Amniotic epithelial cell (primary cell): ENCODE results near the gene ZNF423.
A peak's percentile ranks its signal among the peaks of the same experiment; 100 is the strongest.

ENCODE experiments used
- DNase-seq: peaks from one replicate; pipeline ENCODE4 v3.0.0-alpha.2; 2010; ENCODE audit warnings: low read depth

Gene ZNF423

GRCh38 chr16:49639739-49640431, 216.0 kb downstream of the ZNF423 start:
- DNase-seq, result peak; percentile 12

DNA sequence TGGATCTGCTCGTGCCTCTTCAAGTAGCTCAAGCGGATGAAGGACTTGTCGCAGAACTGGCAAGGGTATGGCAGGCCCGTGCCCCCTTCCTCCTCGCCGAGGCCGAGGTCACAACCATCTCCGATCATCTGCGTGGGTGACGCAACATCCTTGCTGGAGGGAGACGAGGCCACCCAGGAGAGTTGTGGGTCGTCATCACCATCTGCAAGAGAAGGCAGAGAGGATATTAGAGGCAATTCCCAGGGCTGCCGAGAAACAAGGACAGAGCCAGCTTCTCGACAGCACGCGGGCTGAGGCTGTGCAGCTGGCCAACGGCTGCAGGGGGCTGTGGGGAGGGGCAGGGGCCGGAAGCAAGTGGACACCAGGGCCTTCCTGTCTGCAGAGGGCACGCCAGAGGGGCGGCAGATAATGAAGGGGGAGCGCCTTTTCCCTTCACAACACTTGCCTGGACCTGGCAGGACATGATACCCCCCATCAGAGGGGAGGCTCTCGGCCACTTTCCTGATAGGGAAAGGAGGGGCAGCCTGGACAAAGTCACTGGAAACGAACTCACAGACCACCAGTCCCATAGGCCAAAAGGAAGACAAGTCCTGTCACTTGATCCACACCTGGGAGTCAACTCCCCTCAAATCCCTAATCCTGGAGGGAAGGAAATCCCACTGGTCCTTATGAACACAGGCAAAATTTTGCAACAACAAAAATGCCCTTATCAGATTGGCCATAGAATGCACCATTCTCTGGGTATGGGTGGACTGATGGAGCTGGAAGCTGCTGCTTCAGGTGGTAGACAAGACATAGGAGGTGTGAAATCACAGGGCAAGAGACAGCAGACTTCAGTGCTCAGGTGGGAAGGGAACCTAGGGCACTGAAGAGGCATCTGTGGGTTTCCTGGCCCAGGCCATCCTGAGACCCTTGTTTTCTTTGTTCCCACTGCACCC, 217.0 kb downstream of the ZNF423 start:
- no peak for DNase-seq

DNA sequence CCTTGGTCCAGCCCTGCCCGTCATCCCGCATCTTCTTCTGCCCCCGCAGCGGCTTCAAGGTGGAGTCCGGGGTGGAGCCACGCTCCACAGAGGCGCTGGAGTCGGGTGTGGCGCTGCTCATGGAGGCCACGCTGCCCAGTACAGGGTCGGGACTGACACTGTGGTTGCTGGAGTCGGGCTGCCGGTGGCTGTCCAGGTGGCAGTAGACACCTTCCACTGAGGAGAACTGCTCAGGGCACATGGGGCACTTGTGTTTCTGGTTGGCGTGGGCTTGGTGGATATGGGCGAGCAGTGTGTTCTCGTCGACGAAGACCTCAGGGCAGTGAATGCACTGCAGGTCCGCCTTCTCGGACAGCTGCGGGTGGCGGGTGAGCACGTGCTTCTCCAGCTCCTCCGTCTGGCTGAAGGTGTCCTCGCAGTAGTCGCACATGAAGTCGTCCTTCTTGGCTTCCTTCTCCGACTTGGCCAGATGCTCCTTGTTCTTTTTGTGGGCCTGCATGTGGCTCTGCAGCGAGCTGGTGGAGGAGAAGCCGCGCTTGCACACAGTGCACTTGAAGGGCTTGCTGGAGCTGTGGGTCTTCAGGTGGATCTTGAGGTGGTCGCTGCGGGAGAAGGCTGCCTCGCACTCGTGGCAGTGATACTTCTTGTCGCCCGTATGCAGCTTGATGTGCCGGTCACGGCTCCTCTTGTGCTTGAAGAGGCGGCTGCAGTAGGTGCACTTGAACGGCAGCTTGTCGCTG, 217.8 kb downstream of the ZNF423 start:
- no peak for DNase-seq

GRCh38 chr16:49637511-49637910, 218.4 kb downstream of the ZNF423 start:
- no peak for DNase-seq

DNA sequence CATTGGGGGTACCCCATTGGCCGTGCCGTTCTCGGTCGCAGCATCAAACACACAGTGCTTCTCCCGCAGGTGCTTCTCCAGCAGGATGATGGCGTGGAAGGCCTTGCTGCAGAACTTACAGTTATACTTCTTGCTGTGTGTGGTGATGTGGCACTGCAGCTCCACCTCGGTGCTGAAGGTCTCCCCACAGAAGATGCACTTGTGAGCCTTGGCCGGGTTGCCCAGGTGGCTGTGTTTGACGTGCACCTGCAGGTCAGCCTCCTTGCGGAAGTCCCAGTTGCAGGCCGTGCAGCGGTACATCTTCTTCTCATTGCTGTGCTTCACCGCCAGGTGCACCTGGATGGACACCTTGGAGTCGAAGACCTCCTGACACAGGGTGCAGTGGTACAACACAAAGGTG, 219.3 kb downstream of the ZNF423 start:
- no peak for DNase-seq

DNA sequence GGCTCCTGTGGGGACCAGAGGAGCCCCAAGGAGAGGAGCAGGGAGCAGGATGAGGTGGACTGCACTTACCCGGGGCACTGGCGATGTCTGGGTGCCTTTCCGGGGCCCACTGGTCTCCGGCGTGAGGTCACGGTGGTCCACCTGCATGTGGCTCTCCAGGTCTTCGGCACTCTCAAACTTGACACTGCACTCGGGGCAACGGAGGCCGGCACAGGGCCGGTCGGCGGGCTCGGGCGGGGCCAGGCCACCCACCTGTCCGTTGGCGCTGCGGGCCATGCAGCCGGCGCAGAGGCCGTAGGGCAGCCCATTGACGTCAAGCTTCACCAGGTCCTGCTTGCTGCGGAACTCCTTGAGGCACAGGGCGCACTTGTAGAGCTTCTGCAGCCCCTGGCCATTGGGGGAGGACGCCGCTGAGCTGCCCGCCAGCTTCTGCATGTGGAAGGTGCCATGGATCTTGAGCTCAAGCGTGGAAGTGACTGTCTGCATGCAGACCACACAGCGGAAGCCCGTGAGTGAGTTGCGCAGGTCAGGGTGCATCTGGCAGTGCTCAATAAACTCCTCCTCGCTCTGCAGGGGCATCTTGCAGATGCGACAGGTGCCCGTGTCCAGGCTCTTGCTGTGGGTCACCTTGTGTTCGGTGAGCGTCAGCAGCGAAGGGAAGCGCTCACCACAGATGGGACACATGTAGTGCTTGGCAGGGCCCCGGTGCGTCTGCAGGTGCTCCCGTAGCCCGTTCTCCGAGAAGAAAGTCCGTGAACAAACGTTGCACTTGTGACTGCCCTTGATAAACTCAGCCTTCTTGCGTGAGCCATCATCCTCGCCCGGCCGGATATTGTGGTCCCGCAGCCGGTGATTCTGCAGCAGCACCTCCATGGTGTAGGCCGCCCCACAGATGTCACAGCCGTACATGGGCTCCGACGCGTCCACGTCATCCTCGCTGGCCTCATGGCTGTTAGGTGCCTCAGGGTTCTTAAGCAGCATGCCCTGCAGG, 220.0 kb downstream of the ZNF423 start:
- DNase-seq, result no peak

DNA sequence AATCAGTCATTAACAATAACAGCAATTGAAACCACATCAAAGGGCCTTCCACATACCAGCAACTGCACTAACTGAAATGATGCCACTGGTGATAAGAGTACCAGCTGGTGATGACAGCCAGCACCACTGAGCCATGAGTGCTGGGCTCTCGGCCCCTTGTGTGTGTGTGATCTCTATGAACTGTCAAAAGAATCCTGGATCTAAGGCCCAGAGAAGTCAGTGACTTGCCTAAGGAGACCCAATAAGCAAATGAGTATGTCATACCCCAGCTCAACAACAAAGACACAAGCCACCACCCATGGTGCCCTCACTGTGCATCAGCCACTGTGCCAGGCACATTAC, 220.9 kb downstream of the ZNF423 start:
- DNase-seq, result no peak

GRCh38 chr16:49634235-49635008, 221.5 kb downstream of the ZNF423 start:
- DNase-seq, result no peak

DNA sequence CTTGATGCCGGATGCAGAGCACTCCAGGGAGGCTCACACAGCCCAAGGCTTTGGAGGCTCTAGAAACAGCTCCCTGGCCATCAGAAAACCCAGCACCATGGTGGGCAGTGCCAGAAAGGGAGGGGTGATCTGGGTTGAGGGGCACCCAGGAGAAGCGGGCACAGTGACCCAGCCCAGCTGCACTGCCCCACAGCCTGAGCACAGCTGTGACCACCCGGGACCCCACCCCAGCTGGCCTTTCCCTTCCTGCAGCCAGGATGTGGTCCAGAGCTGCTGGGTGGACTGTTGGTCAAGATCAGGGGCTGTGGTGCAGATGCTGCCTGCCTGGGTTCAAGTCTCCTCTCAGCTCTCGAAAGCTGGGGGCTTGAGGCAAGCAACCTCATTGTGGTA, 223.1 kb downstream of the ZNF423 start:
- DNase-seq, result no peak

DNA sequence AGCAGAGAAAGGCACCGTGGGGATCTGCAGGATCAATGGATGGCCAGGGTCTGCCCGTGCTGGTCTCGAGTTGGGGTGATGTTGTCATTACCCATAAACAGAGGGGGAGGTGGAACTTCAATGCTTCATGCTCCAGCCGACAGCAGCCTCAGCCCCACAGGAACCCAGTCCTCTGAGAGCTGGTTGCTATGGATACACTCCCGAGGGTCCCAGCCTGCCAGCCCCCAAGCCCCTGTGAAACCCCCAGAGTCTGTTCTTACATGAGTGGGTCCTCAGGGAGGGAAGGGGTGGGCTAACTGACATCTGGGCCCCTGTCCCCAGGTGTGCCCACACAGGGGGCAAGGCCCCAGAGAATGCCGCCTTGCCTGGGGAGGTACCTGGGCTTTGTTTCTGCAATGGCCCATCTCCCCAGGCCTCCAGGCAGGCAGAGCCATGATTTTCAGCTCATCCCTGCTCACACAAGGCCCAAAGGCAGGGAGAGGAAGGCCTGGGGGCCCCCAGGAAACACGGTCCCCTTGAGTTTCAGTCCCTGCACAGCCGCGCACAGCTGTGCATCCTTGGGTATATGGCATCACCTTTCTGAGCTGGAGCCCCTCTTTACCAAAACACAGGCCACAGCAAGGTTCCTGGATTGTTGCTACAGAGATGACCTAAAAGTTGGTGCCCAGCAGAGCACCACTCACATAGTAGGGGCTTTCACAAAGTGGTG, 223.7 kb downstream of the ZNF423 start:
- no peak for DNase-seq

DNA sequence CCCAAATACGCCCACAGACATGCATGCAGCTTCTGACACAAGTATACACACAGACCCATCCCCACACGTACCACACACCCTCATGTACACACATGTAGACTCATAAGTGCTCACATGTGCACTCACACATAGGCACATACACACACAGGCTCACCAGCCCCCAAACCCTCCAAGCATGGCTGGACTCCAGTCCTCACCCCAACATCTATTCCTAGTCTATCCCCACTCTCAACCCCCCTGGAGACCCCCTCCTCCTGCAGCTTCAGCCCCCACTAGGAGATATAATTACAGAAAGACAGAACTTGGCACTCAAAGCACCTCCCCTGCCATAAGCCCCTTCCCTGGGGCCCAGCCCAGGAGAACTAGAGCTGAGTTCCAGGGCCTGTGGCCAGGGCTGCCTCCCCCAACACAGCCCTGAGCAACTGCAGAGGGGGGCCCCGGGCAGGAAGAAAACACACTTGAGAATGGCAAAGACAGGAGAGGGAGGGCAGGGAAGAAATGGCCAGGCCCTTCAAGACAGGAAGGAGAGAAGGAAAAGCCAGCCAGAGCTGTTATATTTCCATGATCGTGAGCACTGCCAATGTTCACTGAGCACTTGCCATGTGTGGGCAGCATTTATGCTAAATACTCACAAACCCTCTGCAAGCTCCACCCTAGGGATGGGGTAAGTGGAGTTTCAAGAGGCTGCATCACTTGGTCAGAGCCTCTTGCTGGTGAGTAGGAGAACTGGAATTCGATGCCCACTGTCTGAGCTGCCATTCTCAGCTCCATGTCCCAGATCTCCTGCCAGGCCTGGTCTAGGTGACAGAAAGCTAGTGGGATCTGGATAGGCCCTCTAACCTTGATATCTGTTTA, 224.5 kb downstream of the ZNF423 start:
- no peak for DNase-seq

- no peak for DNase-seq
Measured at GRCh38 chr16:49630783-49631182, 225.1 kb downstream of the ZNF423 start.

DNA sequence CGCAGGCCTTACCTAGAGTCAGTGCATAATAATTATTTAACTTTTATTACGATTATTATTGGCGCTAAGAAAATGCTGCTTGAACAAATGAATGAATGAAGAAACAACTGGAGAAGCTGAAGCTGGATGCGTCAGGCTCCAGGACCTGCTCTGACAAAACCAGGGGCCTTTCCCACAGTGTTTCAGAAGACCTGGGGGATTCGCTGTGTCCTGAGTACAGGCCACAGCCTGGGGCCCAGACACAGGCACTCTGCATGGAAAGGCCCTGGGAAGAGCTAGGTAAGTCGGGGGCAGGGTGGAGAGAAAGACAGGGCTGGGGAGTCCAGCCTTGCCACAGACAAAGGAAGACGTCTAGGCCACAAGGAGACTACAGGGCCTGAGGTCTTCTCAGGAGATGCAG, 226.1 kb downstream of the ZNF423 start:
- no peak for DNase-seq

- DNase-seq, result no peak
Measured at GRCh38 chr16:49628148-49628547, 227.8 kb downstream of the ZNF423 start.

GRCh38 chr16:49625311-49626065, 230.4 kb downstream of the ZNF423 start:
- DNase-seq, result no peak

GRCh38 chr16:49623501-49624266, 232.2 kb downstream of the ZNF423 start:
- no peak for DNase-seq
